GM11168 (cell line): ENCODE data around the gene MFAP5.

Experiments used
- in situ Hi-C: fragments of 300-500 bp; cut with MboI; formaldehyde crosslinking; loops from one replicate; pipeline ENCODE4 v1.12.0; 2022; ENCODE audit warnings: low sequenced_read_pairs; ENCODE audit not compliant: unreplicated experiment

MFAP5 gene

DNA sequence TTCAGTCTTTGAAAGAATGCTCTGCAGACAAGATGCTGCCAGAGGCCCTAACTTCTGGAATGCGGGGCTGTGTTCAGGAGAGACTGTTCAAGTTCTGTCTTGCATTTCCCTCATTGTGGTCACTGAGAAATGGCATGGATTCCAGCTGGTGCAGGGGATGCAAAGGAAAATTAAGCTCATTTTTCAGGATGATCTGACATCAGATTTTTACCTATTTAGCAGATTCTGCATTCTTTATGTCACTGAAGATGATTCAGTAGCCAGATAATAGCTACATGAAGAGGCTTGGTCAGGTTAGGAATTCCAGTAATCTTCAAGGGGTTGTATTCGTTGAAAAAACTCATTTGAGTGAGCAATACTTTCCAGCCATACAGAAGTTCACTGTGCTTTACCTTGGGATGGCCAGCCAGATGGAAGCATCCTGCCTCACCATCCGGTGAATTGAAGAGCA is 16.1 kb upstream of the MFAP5 start:
- in situ Hi-C loops: loop anchor here (10.0 to 25.0 kb wide), 2 partner anchors 184 to 366 kb away; no protein-coding TSS in a partner anchor

DNA sequence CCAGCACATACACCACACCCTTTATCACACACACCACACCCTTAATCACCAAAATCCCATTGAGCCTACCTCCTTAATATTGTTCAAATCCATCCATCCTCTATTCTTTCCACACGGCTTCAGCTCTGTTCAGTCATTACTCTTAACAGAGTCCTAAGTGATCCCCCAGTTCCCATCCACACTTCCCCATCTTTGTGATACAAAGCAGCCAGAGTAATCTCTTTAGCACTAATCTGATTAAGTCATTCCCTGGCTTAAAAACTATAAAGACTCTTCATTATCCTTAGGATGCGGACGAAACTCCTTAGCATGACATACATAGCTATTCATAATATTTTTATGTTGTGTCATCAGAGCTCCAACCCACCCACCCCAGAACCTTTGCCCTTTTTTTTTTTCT is 14.7 kb upstream of the MFAP5 start:
- in situ Hi-C loops: loop anchor here (10.0 to 25.0 kb wide), 2 partner anchors 185 to 367 kb away; no protein-coding TSS in a partner anchor

DNA sequence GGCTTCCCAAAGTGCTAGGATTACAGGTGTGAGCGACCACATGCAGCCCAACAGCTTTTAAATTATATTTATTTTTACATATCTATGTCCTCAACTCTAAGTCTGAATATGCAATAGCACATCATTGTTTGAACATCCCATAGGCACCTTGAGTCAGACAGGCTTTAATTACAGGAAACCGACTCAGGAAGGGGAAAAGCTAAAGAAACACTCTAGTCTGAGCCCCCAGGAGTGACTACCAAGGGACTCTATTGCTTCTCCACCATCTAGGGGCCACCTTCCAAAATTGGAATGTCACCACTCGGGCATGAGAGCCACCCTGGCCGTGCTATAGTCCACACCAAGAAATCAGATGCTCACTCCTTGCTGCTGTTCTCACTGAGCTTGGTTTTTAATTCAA is 14.0 kb upstream of the MFAP5 start:
- in situ Hi-C loops: loop anchor here (10.0 to 25.0 kb wide), 2 partner anchors 186 to 368 kb away; no protein-coding TSS in a partner anchor

DNA sequence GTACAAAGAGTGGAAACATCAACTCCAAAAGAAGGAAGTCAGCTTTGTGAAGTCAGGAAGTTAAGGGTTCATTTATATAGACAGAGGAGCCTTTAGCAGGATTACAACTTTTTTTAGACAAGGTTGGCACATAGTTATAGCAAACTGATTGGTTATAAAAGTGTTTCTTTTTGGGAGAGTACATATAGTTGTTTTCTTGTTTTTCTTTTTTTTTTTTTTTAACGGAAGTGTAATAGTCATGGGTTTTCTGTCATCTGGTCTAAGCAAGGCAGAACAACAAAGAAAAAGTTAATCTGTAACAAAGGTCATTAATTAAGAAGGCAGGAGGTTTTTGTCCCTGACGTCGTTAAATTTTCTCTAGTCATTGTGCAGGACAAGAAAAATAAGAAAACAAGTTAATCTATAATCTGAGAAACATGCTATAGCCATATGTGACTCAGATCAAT is 13.0 kb upstream of the MFAP5 start:
- in situ Hi-C loops: loop anchor here (10.0 to 25.0 kb wide), 2 partner anchors 187 to 369 kb away; no protein-coding TSS in a partner anchor

DNA sequence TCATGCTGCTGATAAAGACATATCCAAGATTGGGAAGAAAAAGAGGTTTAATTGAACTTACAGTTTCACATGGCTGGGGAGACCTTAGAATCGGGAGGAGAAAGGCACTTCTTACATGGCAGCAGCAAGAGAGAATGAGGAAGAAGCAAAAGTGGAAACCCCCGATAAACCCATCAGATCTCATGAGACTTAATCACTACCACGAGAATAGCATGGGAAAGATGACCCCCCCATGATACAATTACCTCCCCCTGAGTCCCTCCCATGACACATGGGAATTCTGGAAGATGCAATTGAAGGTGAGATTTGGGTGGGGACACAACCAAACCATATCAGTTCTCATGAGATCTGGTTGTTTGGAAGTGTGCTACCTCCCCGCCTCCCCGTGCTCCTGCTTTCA is 9.8 kb upstream of the MFAP5 start:
- in situ Hi-C loops: loop anchor here (10.0 kb wide), 1 partner anchor 372 kb away; no protein-coding TSS in a partner anchor

GRCh38 chr12:8668441-8668840 is 5.8 kb upstream of the MFAP5 start:
- in situ Hi-C loops: no loop called here

DNA sequence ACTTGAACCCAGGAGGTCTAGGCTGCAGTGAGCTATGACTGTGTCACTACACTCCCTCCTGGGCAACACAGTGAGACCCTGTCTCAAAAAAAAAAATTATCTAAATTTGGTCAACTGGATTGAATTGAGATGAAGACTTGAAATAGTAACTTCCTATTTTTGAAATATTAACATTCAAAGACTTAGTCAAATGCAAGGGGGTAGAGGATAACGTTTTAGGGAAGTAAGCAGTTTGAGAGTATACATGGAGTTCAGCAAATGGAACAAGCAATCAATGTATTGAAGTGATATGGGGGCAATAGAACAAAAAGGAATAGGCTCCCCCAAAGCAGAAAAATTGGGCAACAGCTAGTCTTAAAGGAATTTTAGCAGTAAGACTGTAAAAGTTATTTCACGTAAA is 4.6 kb upstream of the MFAP5 start:
- in situ Hi-C loops: no loop called here

GRCh38 chr12:8665759-8666158 is 3.1 kb upstream of the MFAP5 start:
- in situ Hi-C loops: no loop called here

DNA sequence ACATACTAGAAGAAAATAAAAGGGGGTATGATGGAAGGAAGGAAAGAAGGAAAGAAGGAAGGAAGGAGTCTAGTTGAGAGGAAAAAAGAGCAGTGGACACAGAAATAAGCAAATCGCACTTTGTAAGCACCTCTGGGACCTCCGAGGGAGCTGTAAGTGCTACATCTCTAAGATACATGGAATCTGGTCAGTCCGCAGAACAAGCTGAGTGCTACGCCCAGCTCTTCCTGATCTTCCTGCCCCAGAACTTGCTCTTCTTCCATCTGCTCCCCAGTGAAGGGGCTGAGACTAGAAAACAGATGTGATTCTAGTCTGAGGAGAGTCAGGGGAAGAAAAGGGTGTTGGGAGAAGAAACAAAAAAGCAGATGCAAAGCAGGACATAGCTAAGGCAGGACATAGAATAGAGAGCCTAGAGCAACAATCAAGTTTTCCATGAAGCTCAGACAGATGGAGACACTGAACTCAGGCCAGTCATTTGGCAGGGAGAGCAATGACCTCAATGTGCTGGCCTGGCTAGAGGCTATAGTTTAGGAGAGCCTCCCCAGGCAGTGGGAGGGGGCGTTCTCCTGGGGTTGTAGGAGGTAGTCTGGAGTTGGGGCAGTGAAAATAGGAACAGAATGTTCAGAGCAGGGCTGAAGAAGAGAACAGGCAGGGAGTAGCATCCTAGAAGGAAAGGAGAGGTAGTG is 1.7 kb upstream of the MFAP5 start:
- in situ Hi-C loops: no loop called here

DNA sequence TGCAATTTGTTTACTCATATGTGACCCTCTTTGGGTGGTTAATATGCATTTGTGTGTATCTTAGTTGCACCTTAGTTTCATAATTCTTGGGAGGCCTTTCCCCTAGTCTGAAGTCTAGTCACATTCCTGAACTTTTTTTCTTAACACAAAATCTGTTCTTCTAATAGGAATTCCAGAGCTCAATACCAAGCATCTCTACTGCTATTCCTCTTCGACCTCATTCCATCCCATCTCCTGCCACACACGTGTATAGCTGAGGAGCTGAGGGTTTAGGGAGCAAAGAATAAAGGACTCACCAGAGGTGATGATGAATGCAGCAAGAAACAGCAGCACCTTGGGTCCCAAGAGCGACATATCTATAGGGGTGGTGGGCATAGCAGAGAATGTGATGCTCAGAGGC is 875 bp downstream of the MFAP5 start:
- in situ Hi-C loops: no loop called here

- in situ Hi-C loops: no loop called here
Measured at GRCh38 chr12:8661016-8661415, 1.6 kb downstream of the MFAP5 start.

GRCh38 chr12:8658346-8658745 is 4.3 kb downstream of the MFAP5 start:
- in situ Hi-C loops: no loop called here

- in situ Hi-C loops: no loop called here
Measured at GRCh38 chr12:8655421-8655820, 7.2 kb downstream of the MFAP5 start.

DNA sequence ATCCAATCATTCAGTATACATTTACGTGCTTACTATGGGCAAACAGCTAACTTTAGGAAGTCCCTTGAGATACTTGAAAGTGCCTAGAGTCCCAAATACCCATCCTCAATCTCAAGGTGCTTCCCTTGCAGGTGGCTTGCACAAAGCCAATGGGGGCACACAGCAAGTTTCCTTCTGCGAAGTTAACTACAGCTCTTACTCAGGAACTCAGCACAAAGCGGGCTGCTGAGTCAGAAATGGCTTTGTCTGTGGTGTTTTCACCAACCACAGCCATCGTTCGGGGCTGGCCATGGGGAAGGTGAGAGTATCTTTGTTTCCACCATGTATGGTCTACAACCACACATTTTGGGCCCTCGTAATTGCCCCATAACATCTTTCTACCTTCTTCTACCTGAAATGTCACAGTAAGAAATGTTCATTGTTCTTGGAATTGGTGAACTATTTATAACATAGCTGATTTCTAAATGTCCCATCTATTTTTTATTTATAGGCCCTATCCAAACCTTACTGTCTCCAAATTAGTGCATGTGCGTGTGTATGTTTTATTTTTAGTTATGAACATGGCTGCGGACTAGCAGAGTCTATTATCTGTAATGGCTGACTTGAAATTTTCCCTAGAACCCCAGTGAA is 13.9 kb downstream of the MFAP5 start:
- in situ Hi-C loops: no loop called here

DNA sequence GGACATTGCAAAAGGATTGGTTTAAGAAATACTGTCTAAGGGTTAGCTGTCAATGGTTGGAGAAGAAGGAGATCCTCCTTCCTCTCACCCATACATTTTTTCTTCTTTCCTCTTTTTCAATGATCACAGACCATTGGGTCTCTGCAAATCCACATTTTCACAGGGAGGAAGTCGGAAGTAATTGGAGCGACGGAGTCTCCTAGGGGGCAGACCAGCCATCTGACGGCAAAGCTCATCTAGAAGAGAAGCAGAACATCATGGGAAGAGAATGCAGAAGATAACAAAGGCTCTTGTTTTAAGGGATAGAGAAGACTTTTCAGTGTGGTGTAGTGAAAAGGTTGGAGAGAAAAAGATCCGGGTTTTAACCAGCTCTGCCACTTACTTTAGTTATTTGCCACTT is 14.7 kb downstream of the MFAP5 start:
- in situ Hi-C loops: no loop called here

- in situ Hi-C loops: no loop called here
Measured at GRCh38 chr12:8644345-8645248, 18.0 kb downstream of the MFAP5 start.

DNA sequence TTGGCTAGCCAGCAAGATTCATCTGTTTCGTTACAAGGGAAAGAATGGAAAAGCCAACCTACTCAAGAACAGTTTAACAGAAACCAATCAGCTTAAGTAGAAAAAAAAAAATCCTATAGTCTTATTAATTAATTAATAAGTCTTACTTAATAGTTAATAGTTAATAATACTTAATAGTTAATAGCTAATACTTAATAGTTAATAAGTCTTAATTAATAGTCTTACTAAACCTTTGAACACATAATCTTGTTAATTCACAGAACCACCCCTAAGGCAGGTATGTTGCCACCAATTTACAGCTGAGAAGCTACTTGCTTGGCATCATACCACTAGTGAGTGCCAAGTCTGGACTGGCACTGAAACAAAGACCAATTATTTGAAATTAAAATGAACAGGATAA is 19.9 kb downstream of the MFAP5 start:
- in situ Hi-C loops: no loop called here

DNA sequence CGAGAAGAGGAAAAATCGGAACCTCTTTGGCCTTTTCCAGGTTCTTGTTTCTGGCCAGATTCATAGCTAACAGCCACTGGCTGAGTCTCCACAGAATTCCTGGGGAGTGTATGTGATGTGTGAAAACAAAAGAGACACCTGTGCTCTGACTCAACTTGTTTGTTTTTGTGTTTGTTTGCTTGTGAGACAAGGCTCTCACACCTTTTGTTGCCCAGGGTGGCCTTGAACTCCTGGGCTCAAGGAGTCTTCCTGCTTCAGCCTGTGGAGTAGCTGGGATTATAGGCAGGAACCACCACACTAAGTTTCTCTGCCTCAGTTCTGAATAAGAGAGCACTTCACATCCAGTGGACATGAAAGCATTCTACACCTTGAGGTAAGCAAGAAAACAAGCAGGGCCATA is 22.7 kb downstream of the MFAP5 start:
- in situ Hi-C loops: no loop called here

- in situ Hi-C loops: no loop called here
Measured at GRCh38 chr12:8638951-8639350, 23.7 kb downstream of the MFAP5 start.

- in situ Hi-C loops: no loop called here
Measured at GRCh38 chr12:8637666-8638065, 25.0 kb downstream of the MFAP5 start.

- in situ Hi-C loops: no loop called here
Measured at GRCh38 chr12:8637244-8637643, 25.4 kb downstream of the MFAP5 start.
